Measurements from ENCODE around the gene N4BP3. TPM values are rescaled to one million over a fixed set of nuclear protein-coding genes. Genes with fewer than 3 reads are reported as not detected.

Gene N4BP3
- total RNA-seq, 1 donor from 2014 or later, result 0.21 TPM

DNA sequence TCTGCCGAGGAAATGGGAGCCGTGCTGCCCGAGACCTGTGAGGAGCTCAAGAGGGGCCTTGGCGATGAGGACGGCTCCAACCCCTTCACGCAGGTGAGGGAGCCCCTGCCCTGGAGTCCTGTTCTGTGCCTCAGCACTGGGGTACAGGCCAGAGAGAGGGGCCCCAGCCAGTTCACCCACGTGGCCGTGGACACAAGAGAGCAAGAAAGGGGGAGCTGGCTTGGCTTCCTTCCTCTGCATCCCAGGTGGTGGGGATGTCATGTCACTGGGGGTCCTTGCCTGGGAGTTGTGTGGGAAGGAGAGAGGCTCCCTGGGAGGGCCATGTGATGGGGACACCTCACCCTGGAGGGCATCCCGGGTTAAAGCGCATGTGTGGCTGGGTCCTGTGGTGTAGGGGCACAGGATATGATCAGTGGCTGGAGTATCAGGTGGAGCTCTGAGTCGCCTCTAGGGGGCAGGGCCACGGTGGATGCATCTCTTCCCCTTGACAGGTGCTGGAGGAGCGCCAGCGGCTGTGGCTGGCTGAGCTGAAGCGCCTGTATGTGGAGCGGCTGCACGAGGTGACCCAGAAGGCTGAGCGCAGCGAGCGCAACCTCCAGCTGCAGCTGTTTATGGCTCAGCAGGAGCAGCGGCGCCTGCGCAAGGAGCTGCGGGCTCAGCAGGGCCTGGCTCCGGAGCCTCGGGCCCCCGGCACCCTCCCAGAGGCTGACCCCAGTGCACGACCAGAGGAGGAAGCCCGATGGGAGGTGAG is 7.5 kb downstream of the N4BP3 start:
- Histone ChIP-seq H3K4me1 (no peaks in the 10 kb centered on the region), H3K4me3 (no peak overlapping the region), H3K36me3 (no peaks in the 10 kb centered on the region), H3K9me3 (no peaks in the 10 kb centered on the region), H3K27me3 (no peaks in the 10 kb centered on the region), H3K27ac (no peak overlapping the region)
- TF ChIP-seq, protein P1, sequence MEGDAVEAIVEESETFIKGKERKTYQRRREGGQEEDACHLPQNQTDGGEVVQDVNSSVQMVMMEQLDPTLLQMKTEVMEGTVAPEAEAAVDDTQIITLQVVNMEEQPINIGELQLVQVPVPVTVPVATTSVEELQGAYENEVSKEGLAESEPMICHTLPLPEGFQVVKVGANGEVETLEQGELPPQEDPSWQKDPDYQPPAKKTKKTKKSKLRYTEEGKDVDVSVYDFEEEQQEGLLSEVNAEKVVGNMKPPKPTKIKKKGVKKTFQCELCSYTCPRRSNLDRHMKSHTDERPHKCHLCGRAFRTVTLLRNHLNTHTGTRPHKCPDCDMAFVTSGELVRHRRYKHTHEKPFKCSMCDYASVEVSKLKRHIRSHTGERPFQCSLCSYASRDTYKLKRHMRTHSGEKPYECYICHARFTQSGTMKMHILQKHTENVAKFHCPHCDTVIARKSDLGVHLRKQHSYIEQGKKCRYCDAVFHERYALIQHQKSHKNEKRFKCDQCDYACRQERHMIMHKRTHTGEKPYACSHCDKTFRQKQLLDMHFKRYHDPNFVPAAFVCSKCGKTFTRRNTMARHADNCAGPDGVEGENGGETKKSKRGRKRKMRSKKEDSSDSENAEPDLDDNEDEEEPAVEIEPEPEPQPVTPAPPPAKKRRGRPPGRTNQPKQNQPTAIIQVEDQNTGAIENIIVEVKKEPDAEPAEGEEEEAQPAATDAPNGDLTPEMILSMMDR (IDR thresholded peaks at IDR 0.05), result no peak
- no peak for DNase-seq (ENCODE audit: low spot score in 2 of 2)
- intact Hi-C loops (cut with DNase I), result no loop called here

DNA sequence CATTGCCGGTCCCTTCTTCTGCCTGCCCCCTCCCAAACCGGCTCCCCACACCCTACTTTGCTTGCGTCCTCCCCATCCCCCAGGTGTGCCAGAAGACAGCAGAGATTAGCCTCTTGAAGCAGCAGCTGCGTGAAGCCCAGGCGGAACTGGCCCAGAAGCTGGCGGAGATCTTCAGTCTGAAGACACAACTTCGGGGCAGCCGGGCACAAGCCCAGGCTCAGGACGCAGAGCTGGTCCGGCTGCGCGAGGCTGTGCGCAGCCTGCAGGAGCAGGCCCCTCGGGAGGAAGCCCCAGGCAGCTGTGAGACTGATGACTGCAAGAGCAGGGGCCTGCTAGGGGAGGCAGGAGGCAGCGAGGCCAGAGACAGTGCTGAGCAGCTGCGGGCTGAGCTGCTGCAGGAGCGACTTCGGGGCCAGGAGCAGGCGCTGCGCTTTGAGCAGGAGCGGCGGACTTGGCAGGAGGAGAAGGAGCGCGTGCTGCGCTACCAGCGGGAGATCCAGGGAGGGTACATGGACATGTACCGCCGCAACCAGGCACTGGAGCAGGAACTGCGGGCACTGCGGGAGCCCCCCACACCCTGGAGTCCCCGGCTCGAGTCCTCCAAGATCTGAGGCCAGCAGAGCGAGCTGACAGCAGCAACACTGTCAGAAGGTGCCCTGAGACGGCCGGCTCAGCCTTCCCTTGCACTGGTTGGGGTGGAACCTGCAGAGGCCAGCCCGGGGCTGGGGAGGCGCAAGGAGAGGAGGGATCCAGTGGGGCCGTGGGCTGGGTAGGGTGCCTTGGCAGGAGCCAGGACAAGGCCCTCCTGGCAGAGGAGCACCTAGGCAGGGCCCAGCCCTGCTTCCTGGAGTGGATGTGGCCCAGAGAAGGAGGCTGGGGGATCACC is 8.3 kb downstream of the N4BP3 start:
- intact Hi-C loops (cut with DNase I), result no loop called here
- TF ChIP-seq, protein P1 (IDR thresholded peaks at IDR 0.05), result no peak
- no peaks in the 10 kb centered on the region for H3K27me3 ChIP-seq
- H3K4me3 ChIP-seq, result no peak overlapping the region
- DNase-seq (ENCODE audit: low spot score in 2 of 2), result no peak
- H3K36me3 ChIP-seq, result no peaks in the 10 kb centered on the region
- no peaks in the 10 kb centered on the region for H3K9me3 ChIP-seq
- no peaks in the 10 kb centered on the region for H3K4me1 ChIP-seq
- H3K27ac ChIP-seq, result no peak overlapping the region

DNA sequence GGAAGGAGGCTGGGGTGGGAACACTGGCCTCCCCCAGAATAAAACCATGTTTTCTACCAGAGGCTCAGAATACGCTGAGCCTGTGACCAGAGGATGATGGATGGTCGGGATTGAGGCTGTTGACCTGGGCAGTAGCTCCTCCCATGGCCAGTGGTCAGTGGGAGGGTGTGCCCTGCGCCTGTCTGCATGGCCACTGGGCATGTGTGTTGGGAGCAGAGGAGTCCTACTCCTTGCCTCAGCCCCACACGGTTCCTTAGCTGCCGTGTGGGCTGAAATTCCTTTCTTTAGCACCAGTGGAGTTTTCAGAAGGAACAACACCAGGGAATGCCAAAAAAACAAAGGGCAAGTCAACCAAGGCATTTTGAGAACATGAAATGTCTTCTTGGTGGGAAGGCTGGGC is 9.0 kb downstream of the N4BP3 start:
- intact Hi-C loops (cut with DNase I), result no loop called here
- TF ChIP-seq, protein P1 (IDR thresholded peaks at IDR 0.05), result no peak
- Histone ChIP-seq H3K27me3 (no peaks in the 10 kb centered on the region), H3K9me3 (no peaks in the 10 kb centered on the region), H3K4me3 (no peak overlapping the region), H3K27ac (no peak overlapping the region), H3K36me3 (no peaks in the 10 kb centered on the region), H3K4me1 (no peaks in the 10 kb centered on the region)
- DNase-seq (ENCODE audit: low spot score in 2 of 2), result no peak

DNA sequence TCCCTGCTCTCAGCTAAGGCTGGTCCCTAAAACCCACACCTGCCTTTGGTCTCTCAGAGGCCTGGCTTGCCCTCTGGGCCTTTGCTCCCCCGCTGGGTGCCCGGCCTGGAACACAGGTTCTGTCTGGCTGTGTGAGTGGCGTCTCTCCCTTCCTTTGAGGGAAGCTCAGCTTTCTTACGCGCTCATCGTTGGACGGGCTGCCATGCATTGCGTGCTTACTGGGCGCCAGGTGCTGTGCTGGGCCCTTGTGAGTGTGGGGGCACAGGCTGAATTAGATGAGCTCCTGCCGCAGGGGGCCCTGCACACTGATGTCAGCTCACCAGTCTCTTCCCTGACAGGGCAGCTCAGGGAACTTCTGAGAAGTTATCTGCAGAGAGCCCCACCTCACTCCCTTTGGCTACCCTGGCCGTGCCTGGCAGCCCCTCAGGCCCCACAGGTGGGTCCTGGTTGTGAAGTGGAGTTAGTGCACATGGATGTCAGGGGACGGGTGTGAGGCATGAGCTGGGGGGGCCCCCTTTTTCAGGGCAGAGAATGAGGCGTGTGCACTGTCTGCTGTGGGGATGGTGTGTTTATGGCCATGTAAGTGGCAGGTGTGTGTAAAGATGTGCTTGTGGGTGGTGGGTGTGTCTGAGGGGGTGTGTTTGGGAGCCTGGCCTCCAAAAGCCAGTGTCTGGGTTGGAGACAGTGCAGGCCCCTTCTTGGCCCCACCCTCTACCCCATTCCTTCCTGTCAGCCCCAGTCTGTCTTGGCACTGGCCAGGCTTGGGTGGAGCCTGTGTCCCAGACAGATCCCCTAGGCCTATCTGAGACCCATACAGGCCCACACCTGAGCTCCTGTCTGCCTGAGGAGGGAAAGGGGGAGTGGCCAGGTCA is 10.0 kb downstream of the N4BP3 start:
- Histone ChIP-seq H3K27ac (no peak overlapping the region), H3K9me3 (no peaks in the 10 kb centered on the region), H3K4me1 (no peaks in the 10 kb centered on the region), H3K27me3 (no peaks in the 10 kb centered on the region), H3K4me3 (no peak overlapping the region), H3K36me3 (no peaks in the 10 kb centered on the region)
- intact Hi-C loops (cut with DNase I), result no loop called here
- no peak for DNase-seq (ENCODE audit: low spot score in 2 of 2)
- TF ChIP-seq, protein P1 (IDR thresholded peaks at IDR 0.05), result no peak
